ENCODE measurements around the gene KCNK4.

Gene KCNK4

DNA sequence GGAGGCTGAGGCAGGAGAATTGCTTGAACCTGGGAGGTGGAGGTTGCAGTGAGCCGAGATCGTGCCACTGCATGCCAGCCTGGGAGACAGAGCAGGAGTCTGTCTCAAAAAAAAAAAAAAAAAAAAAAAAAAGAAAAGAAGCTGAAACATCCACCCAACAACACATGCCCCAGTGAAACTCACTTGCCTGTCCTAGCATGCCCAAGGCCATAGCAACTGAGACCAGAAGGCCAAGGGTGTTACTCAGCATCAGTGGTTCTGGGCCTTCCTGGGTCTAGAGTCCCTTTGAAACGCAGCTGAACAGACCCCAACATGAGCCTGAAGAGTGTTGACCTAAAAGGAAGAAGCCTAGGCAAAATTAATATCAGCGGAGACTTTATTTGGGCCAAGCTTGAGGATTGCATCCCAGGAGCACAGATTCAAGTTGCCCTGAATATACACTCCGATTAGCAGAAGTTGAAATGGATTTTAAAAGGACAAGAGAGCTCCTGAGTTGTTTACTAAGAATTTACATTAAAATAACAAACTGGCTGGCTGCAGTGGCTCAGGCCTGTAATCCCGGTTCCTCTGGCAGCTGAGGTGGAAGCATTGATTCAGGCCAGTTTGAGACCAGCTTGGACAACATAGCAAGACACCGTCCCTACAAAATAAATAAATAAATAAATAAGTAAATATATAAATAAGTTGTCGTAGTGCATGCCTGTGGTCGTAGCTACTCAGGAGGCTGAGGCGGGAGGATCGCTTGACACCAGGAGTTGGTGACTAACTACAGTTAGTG is 33.8 kb downstream of the KCNK4 start:
- no peak for DNase-seq (ENCODE audit: low read depth)

DNA sequence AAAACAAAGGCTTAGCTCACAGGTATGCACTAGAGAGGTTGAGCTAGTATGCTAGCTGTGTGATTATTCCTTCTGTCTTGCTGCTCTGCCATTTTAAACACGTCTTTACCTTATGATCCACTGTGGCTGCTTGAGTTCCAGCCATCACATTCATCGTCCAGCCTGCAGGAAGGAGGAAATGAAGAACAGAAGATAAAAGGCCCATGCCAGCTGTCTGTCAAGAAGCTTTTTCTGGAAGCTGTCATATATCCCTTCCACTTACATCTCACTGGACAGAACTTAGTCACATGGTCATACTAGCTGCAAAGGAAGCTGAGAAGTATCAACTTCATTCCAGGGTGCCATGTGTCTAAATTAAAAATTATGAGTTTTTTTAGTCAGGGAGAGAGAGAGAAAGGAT is 36.3 kb downstream of the KCNK4 start:
- no peak for DNase-seq (ENCODE audit: low read depth)

- no peak for DNase-seq (ENCODE audit: low read depth)
These were observed 36.9 kb downstream of the KCNK4 start for GRCh38 chr11:64327993-64328392.

DNA sequence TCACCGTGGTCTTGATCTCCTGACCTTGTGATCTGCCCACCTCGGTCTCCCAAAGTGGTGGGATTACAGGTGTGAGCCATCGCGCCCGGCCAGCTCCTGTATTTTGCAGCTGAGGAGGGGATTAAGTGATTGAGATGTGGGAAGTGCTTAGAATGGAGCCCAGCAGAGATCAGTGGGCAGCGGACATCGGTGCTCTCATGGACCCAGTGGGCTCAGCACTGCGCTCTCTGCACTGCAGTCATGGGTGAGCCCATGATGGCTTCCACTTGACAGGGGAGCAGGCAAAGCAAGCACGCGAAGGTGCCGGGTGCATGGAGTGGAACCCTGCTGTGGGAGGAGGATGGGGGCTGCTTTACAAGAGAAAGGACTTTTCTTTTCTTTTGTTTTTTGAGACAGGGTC is 39.8 kb downstream of the KCNK4 start:
- no peak for DNase-seq (ENCODE audit: low read depth)

- peak; percentile 27 for DNase-seq (ENCODE audit: low read depth)
These were observed 40.7 kb downstream of the KCNK4 start for GRCh38 chr11:64331569-64332371.

GRCh38 chr11:64333556-64333955 is 42.5 kb downstream of the KCNK4 start:
- DNase-seq (ENCODE audit: low read depth) = no peak

DNA sequence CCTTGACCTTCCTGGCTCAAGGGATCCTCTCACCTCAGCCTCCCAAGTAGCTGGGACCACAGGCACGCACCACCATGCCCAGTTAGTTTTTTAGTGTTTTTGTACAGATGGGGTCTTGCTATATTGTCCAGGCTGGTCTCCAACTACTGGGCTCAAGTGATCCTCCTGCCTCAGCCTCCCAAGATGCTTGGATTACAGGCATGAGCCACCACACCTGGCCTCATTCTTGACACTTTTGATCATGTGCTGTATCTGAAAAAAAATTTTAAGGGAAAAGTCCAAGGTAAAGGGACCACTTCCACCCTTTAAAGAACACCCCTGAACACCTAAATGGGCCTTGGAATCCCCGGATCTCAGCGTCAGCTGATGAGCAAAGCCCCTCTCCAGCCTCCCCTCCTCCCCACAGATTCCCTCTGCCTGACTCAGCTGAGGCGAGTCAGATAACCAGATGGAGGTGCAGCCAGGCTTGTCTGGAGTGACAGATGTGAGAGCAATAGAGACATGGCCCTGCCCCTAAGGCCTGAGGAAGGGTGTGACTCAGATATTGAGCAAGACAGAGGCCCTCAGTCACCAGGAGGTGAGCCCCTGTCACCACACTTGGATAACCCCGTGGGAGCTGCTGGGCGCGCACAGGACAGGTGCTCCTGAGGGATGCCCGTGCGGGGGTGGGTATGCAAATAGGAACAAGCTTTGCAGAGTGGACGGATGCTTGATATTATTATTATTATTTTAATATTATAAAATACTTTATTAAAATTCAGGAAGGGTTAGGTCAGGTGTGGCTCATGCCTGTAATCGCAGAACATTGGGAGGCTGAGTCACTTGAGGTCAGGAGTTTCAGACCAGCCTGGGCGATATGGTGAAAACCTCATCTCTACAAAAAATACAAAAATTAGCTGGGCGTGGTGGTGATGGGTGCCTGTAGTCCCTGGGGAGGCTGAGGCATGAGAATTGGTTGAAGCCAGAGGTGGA is 43.9 kb downstream of the KCNK4 start:
- no peak for DNase-seq (ENCODE audit: low read depth)

DNA sequence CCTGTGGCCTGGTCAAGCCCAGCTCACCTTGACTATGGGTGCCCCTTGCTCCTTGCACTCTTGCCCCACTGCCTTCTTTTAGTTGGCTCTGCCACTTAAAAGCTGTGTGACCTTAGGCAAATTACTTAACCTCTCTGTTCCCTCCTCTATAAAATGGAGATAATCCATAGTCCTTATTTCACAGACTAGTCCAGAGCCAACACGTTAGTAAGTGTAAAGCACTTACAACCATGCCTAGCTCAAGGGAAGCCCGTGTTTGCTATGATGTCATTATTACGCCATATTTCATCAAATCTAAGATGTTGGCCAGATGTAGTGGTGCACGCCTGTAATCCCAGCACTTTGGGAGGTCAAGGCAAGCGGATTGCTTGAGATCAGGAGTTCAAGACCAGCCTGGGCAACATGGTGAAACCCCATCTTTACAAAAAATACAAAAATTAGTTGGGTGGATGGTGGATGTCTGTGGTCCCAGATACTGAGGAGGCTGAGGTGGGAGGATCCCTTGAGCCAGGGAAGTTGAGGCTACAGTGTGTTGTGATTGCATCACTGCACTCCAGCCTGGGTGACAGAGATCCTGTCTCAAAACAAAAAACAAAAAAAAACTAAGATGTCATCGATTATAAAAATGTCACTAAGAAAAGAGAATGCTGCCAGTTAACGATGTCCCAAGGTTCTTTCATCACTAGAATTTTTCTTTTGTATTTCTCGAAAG is 46.6 kb downstream of the KCNK4 start:
- no peak for DNase-seq (ENCODE audit: low read depth)

DNA sequence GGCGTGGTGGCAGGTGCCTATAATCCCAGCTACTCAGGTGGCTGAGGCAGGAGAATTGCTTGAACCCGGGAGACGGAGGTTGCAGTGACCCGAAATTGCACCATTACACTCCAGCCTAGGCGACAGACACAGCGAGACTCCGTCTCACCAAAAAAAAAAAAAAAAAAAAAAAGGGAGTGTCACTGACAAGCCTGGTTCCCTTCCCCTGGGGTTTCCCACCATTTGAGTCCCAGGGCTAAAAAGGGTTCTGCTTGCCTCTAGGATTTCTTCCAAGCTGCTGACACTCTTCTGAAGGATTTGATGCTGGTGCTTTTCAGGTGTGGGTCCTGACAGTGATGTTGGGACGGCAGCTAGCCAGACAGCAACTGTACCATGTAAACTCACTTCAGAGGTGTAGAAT is 47.6 kb downstream of the KCNK4 start:
- DNase-seq (ENCODE audit: low read depth) = no peak

DNA sequence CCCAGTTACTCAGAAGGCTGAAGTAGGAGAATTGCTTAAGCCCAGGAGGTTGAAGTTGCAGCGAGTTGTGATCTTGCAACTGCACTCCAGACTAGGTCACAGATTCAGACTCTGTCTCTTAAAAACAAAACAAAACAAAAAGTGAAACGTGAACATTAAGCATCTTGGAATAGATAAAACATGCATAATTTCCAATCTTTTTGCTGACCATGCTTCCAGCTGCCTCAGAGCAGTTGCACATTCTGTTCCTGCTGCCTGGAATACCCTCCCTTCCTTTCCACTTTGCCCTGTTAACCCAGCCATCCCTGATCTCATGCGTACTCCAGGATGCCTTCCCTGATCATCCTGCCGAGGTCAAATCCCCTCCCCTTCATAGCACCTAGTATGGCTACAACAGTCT is 48.2 kb downstream of the KCNK4 start:
- DNase-seq (ENCODE audit: low read depth) = no peak

DNA sequence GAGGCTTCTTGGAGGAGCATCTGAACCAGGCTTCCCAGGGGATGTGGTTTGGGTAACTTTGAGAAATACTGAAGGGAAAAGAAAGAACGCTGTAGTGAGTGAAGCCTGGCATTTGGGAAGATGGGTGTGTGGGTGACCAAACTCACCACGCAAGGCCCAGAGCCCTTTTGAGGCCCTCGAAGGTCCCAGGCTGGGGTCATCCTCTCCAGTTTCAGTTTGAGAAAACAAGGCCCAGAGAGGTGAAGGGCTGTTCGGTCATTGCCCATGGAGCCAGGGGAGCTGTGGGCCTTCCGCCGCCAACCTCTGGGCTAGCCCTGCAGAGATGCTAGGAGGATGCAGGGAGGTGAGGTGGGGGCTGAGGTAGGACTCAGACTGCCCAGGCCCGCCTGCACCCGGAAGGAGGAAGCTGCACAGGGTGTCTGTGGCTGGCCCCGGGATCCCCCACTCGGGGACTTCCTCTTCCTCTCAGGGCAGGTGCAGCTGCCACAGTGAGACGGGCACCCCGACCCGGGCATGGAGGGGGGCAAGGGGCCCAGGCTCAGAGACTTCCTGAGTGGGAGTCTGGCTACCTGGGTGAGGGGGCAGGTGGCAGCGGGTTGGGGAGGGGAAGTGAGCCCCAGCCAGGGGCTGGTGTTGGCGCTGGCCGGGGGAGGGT is 48.8 kb downstream of the KCNK4 start, which contains the start of gene CCDC88B:
Gene CCDC88B (plus strand): TSS at position 451 of the 655 bp plus-strand sequence. CDS start 63 bp downstream, at position 514.
- peak; percentile 85 for DNase-seq (ENCODE audit: low read depth)

GRCh38 chr11:64340671-64341335 is 49.7 kb downstream of the KCNK4 start:
- peak; percentile 57 for DNase-seq (ENCODE audit: low read depth)

DNA sequence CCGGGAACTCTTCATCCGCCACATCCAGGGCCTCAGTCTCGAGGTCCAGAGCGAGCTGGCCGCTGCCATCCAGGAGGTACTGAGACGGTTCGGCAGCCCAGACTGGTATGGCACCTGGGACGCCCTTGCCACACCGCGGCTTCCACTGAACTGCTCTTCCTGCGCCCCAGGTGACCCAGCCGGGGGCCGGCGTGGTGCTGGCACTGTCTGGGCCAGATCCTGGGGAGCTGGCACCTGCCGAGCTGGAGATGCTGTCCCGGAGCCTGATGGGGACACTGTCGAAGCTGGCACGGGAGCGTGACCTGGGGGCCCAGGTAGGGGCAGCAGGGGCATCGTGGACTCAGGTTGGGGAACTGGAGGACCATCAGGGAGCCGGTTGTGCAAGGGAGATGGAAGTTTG is 50.3 kb downstream of the KCNK4 start:
- no peak for DNase-seq (ENCODE audit: low read depth)

DNA sequence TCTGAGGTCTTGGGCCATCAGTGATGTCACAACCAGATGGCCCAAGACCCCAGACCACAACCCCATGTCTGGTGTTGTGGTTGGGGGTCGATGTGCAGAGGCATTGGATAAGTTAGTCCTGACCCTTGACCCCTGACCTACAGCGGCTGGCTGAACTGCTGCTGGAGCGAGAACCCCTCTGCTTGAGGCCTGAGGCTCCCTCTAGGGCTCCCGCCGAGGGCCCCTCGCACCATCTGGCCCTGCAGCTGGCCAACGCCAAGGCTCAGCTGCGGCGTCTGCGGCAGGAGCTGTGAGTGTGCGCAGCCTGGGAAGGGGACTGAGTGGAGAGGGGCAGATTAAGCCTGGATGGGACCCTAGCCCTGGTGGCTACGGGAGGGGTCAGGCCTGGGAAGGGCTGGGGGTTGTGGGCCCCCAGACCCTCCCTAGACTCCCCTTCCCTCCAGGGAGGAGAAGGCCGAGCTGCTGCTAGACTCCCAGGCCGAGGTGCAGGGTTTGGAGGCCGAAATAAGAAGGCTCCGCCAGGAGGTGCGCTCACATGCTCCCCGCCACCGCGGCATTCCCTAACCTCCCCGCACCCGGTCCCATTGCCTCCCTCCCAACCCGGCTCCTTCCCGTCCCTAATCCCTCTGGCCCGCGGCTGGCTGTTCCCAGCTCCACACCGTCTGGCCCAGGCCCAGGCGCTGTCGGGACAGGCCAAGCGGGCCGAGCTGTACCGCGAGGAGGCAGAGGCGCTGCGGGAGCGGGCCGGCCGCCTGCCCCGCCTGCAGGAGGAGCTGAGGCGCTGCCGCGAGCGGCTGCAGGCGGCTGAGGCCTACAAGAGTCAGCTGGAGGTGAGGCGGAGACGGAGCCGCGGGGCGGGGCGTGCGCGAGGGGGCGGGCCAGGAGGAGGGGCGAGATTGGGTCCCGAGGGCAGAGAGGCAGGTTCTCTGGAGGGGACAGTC is 51.0 kb downstream of the KCNK4 start:
- peak; percentile 71 for DNase-seq (ENCODE audit: low read depth)

DNA sequence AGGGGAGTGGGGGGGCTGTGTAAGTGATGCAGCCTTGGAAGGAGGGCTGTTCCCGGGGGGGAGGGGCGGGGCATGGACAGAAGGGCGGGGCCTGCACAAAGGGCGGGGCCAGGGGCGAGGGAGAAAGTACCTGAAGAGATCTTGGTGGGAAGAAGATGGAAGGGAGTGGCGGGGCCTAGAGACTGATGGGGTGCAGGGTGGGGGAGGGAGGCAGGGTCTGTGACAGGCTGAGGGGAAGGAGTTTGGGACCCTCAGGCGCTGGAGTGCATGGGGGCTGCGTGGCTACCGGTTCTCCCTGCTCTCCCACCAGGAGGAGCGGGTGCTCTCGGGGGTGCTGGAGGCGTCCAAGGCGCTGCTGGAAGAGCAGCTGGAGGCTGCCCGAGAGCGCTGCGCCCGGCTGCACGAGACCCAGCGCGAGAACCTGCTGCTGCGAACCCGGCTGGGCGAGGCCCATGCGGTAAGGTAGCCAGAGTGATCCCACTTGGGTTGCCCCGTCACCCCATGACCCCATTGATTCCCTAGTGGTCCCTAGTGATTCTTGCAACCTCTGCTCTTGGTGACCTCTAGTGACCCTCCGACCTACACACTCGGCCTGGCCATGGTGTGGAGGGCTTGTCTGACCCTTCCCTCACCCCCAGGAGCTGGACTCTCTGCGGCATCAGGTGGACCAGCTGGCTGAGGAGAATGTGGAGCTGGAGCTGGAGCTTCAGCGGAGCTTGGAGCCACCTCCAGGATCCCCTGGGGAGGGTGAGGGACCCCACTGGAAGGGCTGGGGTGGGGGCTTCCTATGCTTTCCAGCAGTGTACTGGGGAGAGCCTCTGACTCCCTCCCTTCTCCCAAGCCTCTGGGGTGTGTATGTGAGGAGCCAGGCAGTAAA is 52.0 kb downstream of the KCNK4 start:
- no peak for DNase-seq (ENCODE audit: low read depth)

DNA sequence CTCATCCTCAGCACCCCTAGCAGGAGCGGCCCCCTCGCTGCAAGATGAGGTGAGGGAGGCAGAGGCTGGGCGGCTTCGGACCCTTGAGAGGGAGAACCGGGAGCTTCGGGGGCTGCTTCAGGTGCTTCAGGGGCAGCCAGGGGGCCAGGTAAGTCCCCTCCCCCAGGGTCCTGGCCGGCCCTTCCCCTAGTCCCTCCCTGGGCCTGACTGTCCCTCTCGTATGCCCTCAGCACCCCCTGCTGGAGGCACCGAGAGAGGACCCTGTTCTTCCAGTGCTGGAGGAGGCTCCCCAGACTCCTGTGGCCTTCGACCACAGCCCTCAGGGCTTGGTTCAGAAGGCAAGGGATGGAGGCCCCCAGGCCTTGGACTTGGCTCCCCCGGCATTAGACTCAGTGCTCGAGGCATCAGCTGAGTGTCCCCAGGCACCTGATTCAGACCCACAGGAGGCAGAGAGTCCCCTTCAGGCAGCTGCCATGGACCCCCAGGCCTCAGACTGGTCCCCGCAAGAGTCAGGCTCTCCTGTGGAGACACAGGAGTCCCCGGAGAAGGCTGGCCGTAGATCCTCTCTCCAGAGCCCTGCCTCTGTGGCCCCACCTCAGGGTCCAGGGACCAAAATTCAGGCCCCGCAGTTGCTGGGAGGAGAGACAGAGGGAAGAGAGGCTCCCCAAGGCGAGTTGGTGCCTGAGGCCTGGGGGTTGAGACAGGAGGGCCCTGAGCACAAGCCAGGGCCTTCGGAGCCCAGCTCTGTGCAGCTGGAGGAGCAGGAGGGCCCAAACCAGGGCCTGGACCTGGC is 52.9 kb downstream of the KCNK4 start:
- DNase-seq (ENCODE audit: low read depth) = no peak

GRCh38 chr11:64344787-64345186 is 53.7 kb downstream of the KCNK4 start:
- no peak for DNase-seq (ENCODE audit: low read depth)
